Gastroesophageal sphincter (tissue), 4 donors: ENCODE data around the gene DGKI. TPM values are rescaled to one million over a fixed set of nuclear protein-coding genes. Genes with fewer than 3 reads are reported as not detected.

Source experiments
- ATAC-seq: fragments of 150-250 bp; one replicate; pipeline ENCODE4 v1.9.1; 2016; ENCODE audit warnings: mild to moderate bottlenecking, moderate library complexity
- H3K27ac ChIP-seq, 4 donors: fragments of 200-600 bp; sonication (generic) in 3 of 4; 1 replicate in 3 of 4; 2 replicates in 1 of 4; pipeline ENCODE4 v1.5.1; 2016 to 2019
- H3K27me3 ChIP-seq: fragments of 200-600 bp; sonication (generic); one replicate; pipeline ENCODE4 v1.5.1; 2019
- H3K36me3 ChIP-seq, 2 donors: fragments of 200-600 bp; sonication (generic); one replicate each; pipeline ENCODE4 v1.5.1; 2019; ENCODE audit warnings: control low read depth in 1 of 2
- H3K4me1 ChIP-seq, 3 donors: fragments of 200-600 bp; sonication (generic); 1 replicate in 2 of 3; 2 replicates in 1 of 3; pipeline ENCODE4 v1.5.1; 2016 to 2019; ENCODE audit warnings: control low read depth in 2 of 3
- H3K4me3 ChIP-seq, 2 donors: fragments of 200-600 bp; sonication (generic); one replicate each; pipeline ENCODE4 v1.5.1; 2019; ENCODE audit warnings: mild to moderate bottlenecking in 1 of 2, moderate library complexity in 1 of 2
- H3K9me3 ChIP-seq, 3 donors: fragments of 200-600 bp; sonication (generic); one replicate each; pipeline ENCODE4 v1.5.1; 2017 to 2019; ENCODE audit warnings: control low read depth in 2 of 3
- CTCF ChIP-seq, 4 experiments: fragments of 200-600 bp in 2 of 4; fragments of 450-650 bp in 2 of 4; sonication (generic) in 1 of 4; IDR thresholded peaks; one replicate each; pipeline ENCODE4 v1.5.1; 2017 to 2019; ENCODE audit warnings: antibody characterized with exemption in 4 of 4, mild to moderate bottlenecking in 2 of 4, moderate library complexity in 2 of 4
- EP300 ChIP-seq: sonication (generic); formaldehyde crosslinking; IDR thresholded peaks from one replicate; pipeline ENCODE4 v1.6.1; 2017; ENCODE audit warnings: antibody characterized with exemption, mild to moderate bottlenecking
- POLR2A ChIP-seq, 2 donors: fragments of 450-650 bp; IDR thresholded peaks; one replicate each; pipeline ENCODE4 v1.6.1; 2017; ENCODE audit warnings: antibody characterized with exemption in 2 of 2, mild to moderate bottlenecking in 2 of 2, moderate library complexity in 1 of 2
- POLR2AphosphoS5 ChIP-seq: sonication (generic); formaldehyde crosslinking; IDR thresholded peaks from one replicate; pipeline ENCODE4 v1.6.1; 2017; ENCODE audit warnings: antibody characterized with exemption
- WGBS, 2 donors: methylation state at CpG; one replicate each; pipeline ENCODE4 v1.1.5; 2018; ENCODE audit warnings: low coverage in 1 of 2; 5-methylcytosine and 5-hydroxymethylcytosine counted together
- total RNA-seq, 4 donors: library from RNA; depleted of rRNA; stranded (reverse); fragments of >200 nt; gene quantifications; one replicate each; pipeline ENCODE4 v1.1.0, GENCODE V29; 2016

Gene DGKI
- total RNA-seq, 4 donors from 2014 or later = 0.27 to 4.8 (median 3.2) TPM

- no peaks in the 10 kb centered on the region for H3K27me3 ChIP-seq
- WGBS, 2 donors = 91 to 100% methylated on average over 1 of the region's 1 CpG
- no peak for ATAC-seq
Observed at GRCh38 chr7:137813541-137813940, 33.2 kb downstream of the DGKI start.

GRCh38 chr7:137810248-137810647 lies 36.5 kb downstream of the DGKI start:
- TF ChIP-seq POLR2A (IDR thresholded peaks at IDR 0.05) = no peak
- ATAC-seq = no peak
- no peaks in the 10 kb centered on the region for H3K36me3 ChIP-seq
- H3K4me3 ChIP-seq = no peak overlapping the region
- no peaks in the 10 kb centered on the region for H3K4me1 ChIP-seq
- no peaks in the 10 kb centered on the region for H3K9me3 ChIP-seq
- H3K27ac ChIP-seq = no peak overlapping the region
- no peaks in the 10 kb centered on the region for H3K27me3 ChIP-seq
- WGBS, 2 donors = 89% methylated on average over 2 of the region's 2 CpGs; no CpG with 5 or more reads in 1 of the 2 donors

More at GRCh38 chr7:137813541-137813940, 33.2 kb downstream of the DGKI start:
- no peaks in the 10 kb centered on the region for H3K4me1 ChIP-seq
- no peak for TF ChIP-seq EP300
- no peak for TF ChIP-seq CTCF (IDR thresholded peaks at IDR 0.05)
- no peak for TF ChIP-seq POLR2A (IDR thresholded peaks at IDR 0.05)
- TF ChIP-seq POLR2AphosphoS5 = no peak
- H3K4me3 ChIP-seq = no peak overlapping the region
- H3K27ac ChIP-seq = no peak overlapping the region
- H3K9me3 ChIP-seq = no peaks in the 10 kb centered on the region
- H3K36me3 ChIP-seq = no peaks in the 10 kb centered on the region

GRCh38 chr7:137804836-137805235 lies 41.9 kb downstream of the DGKI start:
- H3K9me3 ChIP-seq = no peaks in the 10 kb centered on the region
- 23 to 25% methylated on average over 2 of the region's 2 CpGs for WGBS, 2 donors
- no peak overlapping the region for H3K27ac ChIP-seq
- H3K27me3 ChIP-seq = no peaks in the 10 kb centered on the region
- no peaks in the 10 kb centered on the region for H3K36me3 ChIP-seq
- TF ChIP-seq POLR2A (IDR thresholded peaks at IDR 0.05) = no peak
- no peak for TF ChIP-seq POLR2AphosphoS5
- TF ChIP-seq CTCF (IDR thresholded peaks at IDR 0.05) = no peak
- TF ChIP-seq EP300 = no peak
- no peak for ATAC-seq
- no peak overlapping the region for H3K4me3 ChIP-seq
- H3K4me1 ChIP-seq = no peaks in the 10 kb centered on the region

GRCh38 chr7:137801491-137801890 lies 45.3 kb downstream of the DGKI start:
- Histone ChIP-seq H3K4me1 (no peaks in the 10 kb centered on the region), H3K27ac (no peak overlapping the region), H3K36me3 (no peaks in the 10 kb centered on the region), H3K9me3 (no peaks in the 10 kb centered on the region), H3K27me3 (no peaks in the 10 kb centered on the region), H3K4me3 (no peak overlapping the region)
- no peak for TF ChIP-seq POLR2AphosphoS5
- ATAC-seq = no peak
- WGBS, 2 donors = 50 to 62% methylated on average over 1 of the region's 1 CpG

- Histone ChIP-seq H3K27me3 (no peaks in the 10 kb centered on the region), H3K36me3 (no peaks in the 10 kb centered on the region), H3K4me3 (no peak overlapping the region), H3K27ac (no peak overlapping the region), H3K4me1 (no peaks in the 10 kb centered on the region), H3K9me3 (no peaks in the 10 kb centered on the region)
- 60 to 67% methylated on average over 1 of the region's 1 CpG for WGBS, 2 donors
- ATAC-seq = no peak
- TF ChIP-seq POLR2A (IDR thresholded peaks at IDR 0.05) (no peak), CTCF (IDR thresholded peaks at IDR 0.05) (no peak), POLR2AphosphoS5 (no peak), EP300 (no peak)
Observed at GRCh38 chr7:137801003-137801402, 45.8 kb downstream of the DGKI start.

GRCh38 chr7:137798073-137798763 lies 48.6 kb downstream of the DGKI start:
- Histone ChIP-seq H3K9me3 (no peaks in the 10 kb centered on the region), H3K36me3 (no peaks in the 10 kb centered on the region), H3K4me1 (no peaks in the 10 kb centered on the region), H3K4me3 (no peak overlapping the region), H3K27me3 (no peaks in the 10 kb centered on the region), H3K27ac (no peak overlapping the region)
- ATAC-seq = no peak
- TF ChIP-seq EP300 (no peak), CTCF (IDR thresholded peaks at IDR 0.05) (no peak), POLR2AphosphoS5 (no peak), POLR2A (IDR thresholded peaks at IDR 0.05) (no peak)
- WGBS, 2 donors = 87 to 91% methylated on average over 4 of the region's 4 CpGs
